ENCODE data around the gene CORO7.
"Not testable (repeated sequence)": the region's sequence is repeated elsewhere in the genome, so short reads cannot be mapped to it uniquely, and the experiment has no call there.

Gene CORO7

DNA sequence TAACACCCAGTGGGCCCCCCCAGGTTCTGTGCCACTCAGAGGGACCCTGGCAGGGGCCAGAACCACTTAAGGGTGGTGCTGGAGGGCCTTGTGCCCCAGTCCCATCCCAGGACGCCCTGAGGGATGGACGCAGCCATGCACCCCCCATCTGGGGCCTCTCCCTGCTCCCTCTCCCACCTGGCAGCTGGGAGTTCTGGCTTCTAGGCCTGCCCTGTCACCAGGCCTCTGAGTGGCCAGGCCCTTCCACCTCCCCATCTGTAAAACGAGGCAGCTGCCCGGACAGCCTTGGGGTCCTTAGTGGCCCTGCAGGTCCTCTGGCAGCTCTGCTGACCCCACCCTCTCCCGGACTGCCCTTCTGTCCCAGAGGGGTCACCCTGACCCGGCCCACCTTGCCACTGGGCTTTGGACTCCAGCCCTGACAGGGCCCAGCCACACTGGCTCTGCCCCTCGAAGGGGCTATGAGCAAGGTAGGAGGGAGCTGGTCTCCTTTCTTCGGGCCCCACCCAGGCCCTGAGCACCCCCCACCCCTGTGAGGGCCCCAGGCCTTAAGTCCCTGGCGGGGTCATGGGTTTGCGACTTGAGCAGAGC lies 77.6 kb downstream of the CORO7 start:
- H3K4me3 ChIP-seq (ENCODE audit: low read depth, low read length): no peak overlapping the region
- TF ChIP-seq POLR2A (IDR thresholded peaks at IDR 0.05; ENCODE audit: extremely low read depth, insufficient read length) (no peak), MYC (IDR thresholded peaks at IDR 0.05; ENCODE audit: low read depth, low read length) (no peak)
- TF ChIP-seq, protein P1, sequence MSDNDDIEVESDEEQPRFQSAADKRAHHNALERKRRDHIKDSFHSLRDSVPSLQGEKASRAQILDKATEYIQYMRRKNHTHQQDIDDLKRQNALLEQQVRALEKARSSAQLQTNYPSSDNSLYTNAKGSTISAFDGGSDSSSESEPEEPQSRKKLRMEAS (IDR thresholded peaks at IDR 0.05; ENCODE audit: low read depth, low read length): no peak
- no peak for DNase-seq (ENCODE audit: low read depth)

DNA sequence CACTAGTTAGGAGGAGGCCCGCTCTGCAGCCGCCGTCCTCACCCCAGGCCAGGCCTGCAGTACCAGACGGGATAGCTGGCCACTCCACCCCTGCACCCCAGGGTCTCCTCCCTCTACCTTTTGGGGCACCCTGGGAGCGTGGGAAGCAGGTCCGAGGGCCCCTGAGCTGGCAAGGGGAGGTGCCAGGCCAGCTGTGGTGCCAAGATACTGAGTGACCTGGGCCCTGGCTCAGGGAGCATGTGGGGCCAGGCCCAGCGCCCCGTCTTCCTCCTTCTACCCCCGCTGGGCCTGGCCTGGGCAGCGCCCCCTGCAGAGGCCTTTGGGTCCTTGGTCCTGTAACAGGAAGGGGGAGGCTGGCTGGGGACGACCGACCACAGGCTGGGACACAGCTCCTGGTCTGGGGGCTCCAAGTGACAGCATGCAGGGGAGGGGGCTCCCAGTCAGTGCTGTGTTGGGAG lies 78.2 kb downstream of the CORO7 start:
- TF ChIP-seq, protein P2, sequence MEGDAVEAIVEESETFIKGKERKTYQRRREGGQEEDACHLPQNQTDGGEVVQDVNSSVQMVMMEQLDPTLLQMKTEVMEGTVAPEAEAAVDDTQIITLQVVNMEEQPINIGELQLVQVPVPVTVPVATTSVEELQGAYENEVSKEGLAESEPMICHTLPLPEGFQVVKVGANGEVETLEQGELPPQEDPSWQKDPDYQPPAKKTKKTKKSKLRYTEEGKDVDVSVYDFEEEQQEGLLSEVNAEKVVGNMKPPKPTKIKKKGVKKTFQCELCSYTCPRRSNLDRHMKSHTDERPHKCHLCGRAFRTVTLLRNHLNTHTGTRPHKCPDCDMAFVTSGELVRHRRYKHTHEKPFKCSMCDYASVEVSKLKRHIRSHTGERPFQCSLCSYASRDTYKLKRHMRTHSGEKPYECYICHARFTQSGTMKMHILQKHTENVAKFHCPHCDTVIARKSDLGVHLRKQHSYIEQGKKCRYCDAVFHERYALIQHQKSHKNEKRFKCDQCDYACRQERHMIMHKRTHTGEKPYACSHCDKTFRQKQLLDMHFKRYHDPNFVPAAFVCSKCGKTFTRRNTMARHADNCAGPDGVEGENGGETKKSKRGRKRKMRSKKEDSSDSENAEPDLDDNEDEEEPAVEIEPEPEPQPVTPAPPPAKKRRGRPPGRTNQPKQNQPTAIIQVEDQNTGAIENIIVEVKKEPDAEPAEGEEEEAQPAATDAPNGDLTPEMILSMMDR (IDR thresholded peaks at IDR 0.05; ENCODE audit: low read depth, low read length): peak; percentile 10
- no peak for TF ChIP-seq MYC (IDR thresholded peaks at IDR 0.05; ENCODE audit: low read depth, low read length)
- no peak for DNase-seq (ENCODE audit: low read depth)
- no peak overlapping the region for H3K4me3 ChIP-seq (ENCODE audit: low read depth, low read length)

DNA sequence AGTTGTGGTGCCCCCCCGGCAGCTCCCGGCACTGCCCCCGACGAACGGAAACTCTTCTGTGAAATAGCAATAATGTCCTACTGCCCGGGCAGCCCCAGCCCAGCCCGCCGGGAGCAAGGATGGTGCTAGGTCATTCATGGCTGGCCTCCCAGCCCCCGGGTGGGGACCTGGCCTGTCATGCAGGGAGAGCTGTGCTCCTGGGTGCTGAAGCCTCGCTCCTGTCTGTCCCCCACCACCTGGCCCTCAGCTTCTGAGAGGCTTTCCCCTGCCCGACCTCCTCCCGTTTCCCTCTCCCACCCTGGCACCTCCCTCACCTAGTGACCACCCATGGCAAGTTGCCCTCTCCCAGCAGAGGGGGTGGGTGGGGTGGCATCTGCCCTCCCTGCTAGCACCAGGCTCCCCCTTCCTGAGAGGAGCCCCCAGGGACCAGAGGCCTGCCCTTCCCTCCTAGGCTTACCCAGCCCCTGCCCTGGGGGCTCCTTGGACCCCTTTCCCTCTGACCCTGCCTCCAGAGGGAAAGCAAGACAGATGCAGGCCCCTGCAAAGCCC lies 78.8 kb downstream of the CORO7 start:
- no peak overlapping the region for H3K4me3 ChIP-seq (ENCODE audit: low read depth, low read length)
- TF ChIP-seq POLR2A (IDR thresholded peaks at IDR 0.05; ENCODE audit: extremely low read depth, insufficient read length) (no peak), MYC (IDR thresholded peaks at IDR 0.05; ENCODE audit: low read depth, low read length) (no peak)
- TF ChIP-seq, protein P2 (IDR thresholded peaks at IDR 0.05; ENCODE audit: low read depth, low read length): no peak
- TF ChIP-seq, protein P1 (IDR thresholded peaks at IDR 0.05; ENCODE audit: low read depth, low read length): no peak
- DNase-seq (ENCODE audit: low read depth): no peak

DNA sequence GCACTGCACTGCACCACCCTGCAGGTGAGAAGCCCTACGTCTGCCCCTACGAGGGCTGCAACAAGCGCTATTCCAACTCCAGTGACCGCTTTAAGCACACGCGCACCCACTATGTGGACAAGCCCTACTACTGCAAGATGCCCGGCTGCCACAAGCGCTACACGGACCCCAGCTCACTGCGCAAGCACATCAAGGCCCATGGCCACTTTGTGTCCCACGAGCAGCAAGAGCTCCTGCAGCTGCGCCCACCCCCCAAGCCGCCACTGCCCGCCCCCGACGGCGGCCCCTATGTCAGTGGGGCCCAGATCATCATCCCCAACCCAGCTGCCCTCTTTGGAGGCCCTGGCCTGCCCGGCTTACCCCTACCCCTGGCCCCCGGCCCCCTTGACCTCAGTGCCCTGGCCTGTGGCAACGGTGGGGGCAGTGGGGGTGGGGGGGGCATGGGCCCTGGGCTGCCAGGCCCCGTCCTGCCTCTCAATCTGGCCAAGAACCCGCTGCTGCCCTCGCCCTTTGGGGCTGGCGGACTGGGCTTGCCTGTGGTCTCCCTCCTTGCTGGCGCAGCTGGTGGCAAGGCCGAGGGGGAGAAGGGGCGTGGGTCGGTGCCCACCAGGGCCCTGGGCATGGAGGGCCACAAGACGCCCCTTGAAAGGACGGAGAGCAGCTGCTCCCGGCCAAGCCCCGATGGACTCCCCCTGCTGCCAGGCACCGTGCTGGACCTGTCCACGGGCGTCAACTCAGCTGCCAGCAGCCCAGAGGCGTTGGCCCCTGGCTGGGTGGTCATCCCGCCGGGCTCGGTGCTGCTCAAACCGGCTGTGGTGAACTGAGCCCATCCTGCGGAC lies 79.5 kb downstream of the CORO7 start:
- no peak for TF ChIP-seq MYC (IDR thresholded peaks at IDR 0.05; ENCODE audit: low read depth, low read length)
- TF ChIP-seq, protein P1 (IDR thresholded peaks at IDR 0.05; ENCODE audit: low read depth, low read length): no peak
- no peak for TF ChIP-seq POLR2A (IDR thresholded peaks at IDR 0.05; ENCODE audit: extremely low read depth, insufficient read length)

DNA sequence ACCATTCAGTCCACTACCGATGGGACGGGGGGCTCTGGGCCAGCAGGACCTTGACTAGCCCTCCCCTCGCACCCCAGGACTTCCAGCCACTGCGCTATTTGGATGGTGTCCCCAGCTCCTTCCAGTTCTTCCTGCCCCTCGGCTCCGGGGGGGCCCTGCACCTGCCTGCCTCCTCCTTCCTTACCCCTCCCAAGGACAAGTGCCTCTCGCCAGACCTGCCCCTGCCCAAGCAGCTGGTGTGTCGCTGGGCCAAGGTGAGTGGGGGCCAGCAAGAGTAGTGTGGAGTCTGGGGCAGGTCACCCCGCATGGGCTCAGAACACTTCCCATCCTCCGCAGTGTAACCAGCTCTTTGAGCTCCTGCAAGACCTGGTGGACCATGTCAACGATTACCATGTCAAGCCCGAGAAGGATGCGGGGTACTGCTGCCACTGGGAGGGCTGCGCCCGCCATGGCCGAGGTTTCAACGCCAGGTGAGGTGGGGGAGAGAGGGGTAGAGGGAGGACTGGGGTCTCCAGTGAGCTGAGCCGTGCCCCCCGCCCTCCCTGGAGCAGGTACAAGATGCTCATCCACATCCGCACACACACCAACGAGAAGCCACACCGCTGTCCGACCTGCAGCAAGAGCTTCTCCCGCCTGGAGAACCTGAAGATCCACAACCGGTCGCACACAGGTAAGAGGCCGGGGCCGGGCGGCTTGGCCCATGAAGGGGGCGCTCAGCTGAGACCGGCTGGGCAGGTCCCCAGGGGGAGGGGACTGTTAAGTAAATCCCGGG lies 81.5 kb downstream of the CORO7 start:
- H3K4me3 ChIP-seq (ENCODE audit: low read depth, low read length): no peak overlapping the region
- no peak for DNase-seq (ENCODE audit: low read depth)
- TF ChIP-seq, protein P2 (IDR thresholded peaks at IDR 0.05; ENCODE audit: low read depth, low read length): no peak
- TF ChIP-seq MYC (IDR thresholded peaks at IDR 0.05; ENCODE audit: low read depth, low read length): no peak
- no peak for TF ChIP-seq POLR2A (IDR thresholded peaks at IDR 0.05; ENCODE audit: extremely low read depth, insufficient read length)
- TF ChIP-seq, protein P1 (IDR thresholded peaks at IDR 0.05; ENCODE audit: low read depth, low read length): no peak

More for the DNA sequence above, 79.5 kb downstream of the CORO7 start:
- DNase-seq (ENCODE audit: low read depth): no peak
- no peak overlapping the region for H3K4me3 ChIP-seq (ENCODE audit: low read depth, low read length)

DNA sequence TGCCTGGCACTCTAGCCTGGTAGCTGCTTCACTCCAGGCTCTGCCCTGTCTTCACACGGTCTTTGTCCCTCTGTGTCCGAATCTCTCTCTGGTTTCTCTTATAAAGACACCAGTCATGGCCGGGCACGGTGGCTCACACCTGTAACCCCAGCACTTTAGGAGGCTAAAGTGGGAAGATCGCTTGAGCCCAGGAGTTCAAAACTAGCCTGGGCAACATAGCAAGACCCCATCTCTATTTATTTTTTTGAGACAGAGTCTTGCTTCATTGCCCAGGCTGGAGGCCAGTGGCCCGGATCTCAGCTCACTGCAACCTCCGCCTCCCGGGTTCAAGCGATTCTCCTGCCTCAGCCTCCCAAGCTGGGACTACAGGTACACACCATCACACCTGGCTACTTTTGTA lies 82.7 kb downstream of the CORO7 start:
- not testable (repeated sequence) for H3K4me3 ChIP-seq (ENCODE audit: low read depth, low read length); DNase-seq (ENCODE audit: low read depth)

DNA sequence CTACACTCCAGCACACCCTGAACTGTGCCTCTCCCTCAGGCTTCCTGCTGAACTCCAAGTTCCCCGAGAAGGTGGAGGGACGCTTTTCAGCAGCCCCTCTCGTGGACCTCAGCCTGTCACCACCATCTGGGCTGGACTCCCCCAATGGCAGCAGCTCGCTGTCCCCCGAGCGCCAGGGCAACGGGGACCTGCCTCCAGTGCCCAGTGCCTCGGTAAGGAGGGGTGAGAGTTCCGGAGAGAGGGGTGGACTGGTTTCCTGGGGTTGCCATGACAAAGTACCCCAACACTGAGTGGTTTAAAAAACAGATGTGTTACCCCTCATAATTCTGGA lies 83.1 kb downstream of the CORO7 start:
- no peak for DNase-seq (ENCODE audit: low read depth)
- TF ChIP-seq MYC (IDR thresholded peaks at IDR 0.05; ENCODE audit: low read depth, low read length) (no peak), POLR2A (IDR thresholded peaks at IDR 0.05; ENCODE audit: extremely low read depth, insufficient read length) (no peak)
- TF ChIP-seq, protein P2 (IDR thresholded peaks at IDR 0.05; ENCODE audit: low read depth, low read length): no peak
- TF ChIP-seq, protein P1 (IDR thresholded peaks at IDR 0.05; ENCODE audit: low read depth, low read length): no peak
- no peak overlapping the region for H3K4me3 ChIP-seq (ENCODE audit: low read depth, low read length)

Data from NB4 (cell line).